Fibroblast of skin of left quadriceps (primary cell): ENCODE measurements around the gene ARSD.
"Not testable (repeated sequence)": the region's sequence is repeated elsewhere in the genome, so short reads cannot be mapped to it uniquely, and the experiment has no call there.

Experiments
- DNase-seq, 2 experiments: peaks; one replicate each; pipeline ENCODE4 v3.0.0-alpha.2; 2013; ENCODE audit warnings: low read depth in 2 of 2

Gene ARSD

GRCh38 chrX:2933125-2933900 is 4.2 kb upstream of the ARSD start:
- no peak for DNase-seq

- DNase-seq = no peak
Measured at GRCh38 chrX:2931612-2932011, 2.5 kb upstream of the ARSD start.

GRCh38 chrX:2931155-2931554 is 2.0 kb upstream of the ARSD start:
- DNase-seq = no peak

- peak; percentile 30 for DNase-seq
Measured at GRCh38 chrX:2928191-2928582, 952 bp downstream of the ARSD start.

- no peak for DNase-seq
Measured at GRCh38 chrX:2926664-2927275, 2.4 kb downstream of the ARSD start.

- DNase-seq = not testable (repeated sequence)
Measured at GRCh38 chrX:2926255-2926654, 2.9 kb downstream of the ARSD start.

GRCh38 chrX:2924151-2924550 is 5.0 kb downstream of the ARSD start:
- no peak for DNase-seq

GRCh38 chrX:2921750-2922149 is 7.4 kb downstream of the ARSD start:
- no peak for DNase-seq

- DNase-seq = no peak
Measured at GRCh38 chrX:2921193-2921592, 7.9 kb downstream of the ARSD start.

GRCh38 chrX:2917767-2918166 is 11.4 kb downstream of the ARSD start:
- DNase-seq = no peak

- DNase-seq = no peak
Measured at GRCh38 chrX:2913118-2913517, 16.0 kb downstream of the ARSD start.

GRCh38 chrX:2910109-2910508 is 19.0 kb downstream of the ARSD start:
- no peak for DNase-seq

- no peak for DNase-seq
Measured at GRCh38 chrX:2908125-2908685, 20.9 kb downstream of the ARSD start.

GRCh38 chrX:2907295-2907694 is 21.8 kb downstream of the ARSD start:
- DNase-seq = no peak

GRCh38 chrX:2903366-2903765 is 25.8 kb downstream of the ARSD start:
- no peak for DNase-seq

GRCh38 chrX:2902841-2903240 is 26.3 kb downstream of the ARSD start:
- no peak for DNase-seq

GRCh38 chrX:2901367-2902036 is 27.6 kb downstream of the ARSD start:
- DNase-seq = no peak

GRCh38 chrX:2898846-2899512 is 30.2 kb downstream of the ARSD start:
- DNase-seq = no peak

- DNase-seq = not testable (repeated sequence)
Measured at GRCh38 chrX:2897690-2898623, 31.2 kb downstream of the ARSD start.

- no peak for DNase-seq
Measured at GRCh38 chrX:2897311-2897689, 31.8 kb downstream of the ARSD start.

- DNase-seq = peak in 1 of 2 experiments; percentile 28
Measured at GRCh38 chrX:2894885-2895292, 34.2 kb downstream of the ARSD start.
